OCI-LY7 (cell line): ENCODE data around the gene ITGAV.

Experiments used
- EZH2phosphoT487 ChIP-seq: fragments of 200-600 bp; sonication (generic); IDR thresholded peaks from 2 replicates; pipeline ENCODE4 v1.6.1; 2018; ENCODE audit warnings: low read depth, borderline replicate concordance, mild to moderate bottlenecking, mixed run types, antibody characterized with exemption, low read length, moderate library complexity, mixed read lengths
- TF ChIP-seq, protein P1 (sequence below): fragments of 200-600 bp; sonication (generic); conservative IDR thresholded peaks from 2 replicates; pipeline ENCODE4 v1.5.1; 2014; ENCODE audit warnings: mild to moderate bottlenecking, antibody characterized with exemption, low read length, moderate library complexity, mixed read lengths

DNA sequence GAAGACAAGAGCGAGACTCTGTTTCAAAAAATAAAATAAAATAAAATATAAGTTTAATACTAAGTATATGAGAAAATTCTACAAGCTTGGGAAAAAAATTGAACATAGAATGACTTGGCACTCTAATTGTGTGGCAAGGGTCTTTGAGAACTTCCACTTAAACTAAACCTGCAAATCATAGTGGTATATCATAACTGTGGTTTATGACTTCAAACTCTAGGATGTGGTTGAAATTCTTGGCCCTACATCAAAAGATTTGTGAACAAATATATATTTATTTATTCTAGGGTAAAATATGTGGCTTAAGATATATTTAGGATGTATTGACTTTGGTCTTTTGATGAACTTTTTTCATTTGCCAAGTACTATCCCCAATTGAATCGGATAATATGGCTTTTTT lies 100.9 kb downstream of the ITGAV start:
- TF ChIP-seq, protein P1, sequence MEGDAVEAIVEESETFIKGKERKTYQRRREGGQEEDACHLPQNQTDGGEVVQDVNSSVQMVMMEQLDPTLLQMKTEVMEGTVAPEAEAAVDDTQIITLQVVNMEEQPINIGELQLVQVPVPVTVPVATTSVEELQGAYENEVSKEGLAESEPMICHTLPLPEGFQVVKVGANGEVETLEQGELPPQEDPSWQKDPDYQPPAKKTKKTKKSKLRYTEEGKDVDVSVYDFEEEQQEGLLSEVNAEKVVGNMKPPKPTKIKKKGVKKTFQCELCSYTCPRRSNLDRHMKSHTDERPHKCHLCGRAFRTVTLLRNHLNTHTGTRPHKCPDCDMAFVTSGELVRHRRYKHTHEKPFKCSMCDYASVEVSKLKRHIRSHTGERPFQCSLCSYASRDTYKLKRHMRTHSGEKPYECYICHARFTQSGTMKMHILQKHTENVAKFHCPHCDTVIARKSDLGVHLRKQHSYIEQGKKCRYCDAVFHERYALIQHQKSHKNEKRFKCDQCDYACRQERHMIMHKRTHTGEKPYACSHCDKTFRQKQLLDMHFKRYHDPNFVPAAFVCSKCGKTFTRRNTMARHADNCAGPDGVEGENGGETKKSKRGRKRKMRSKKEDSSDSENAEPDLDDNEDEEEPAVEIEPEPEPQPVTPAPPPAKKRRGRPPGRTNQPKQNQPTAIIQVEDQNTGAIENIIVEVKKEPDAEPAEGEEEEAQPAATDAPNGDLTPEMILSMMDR, result no peak
- TF ChIP-seq EZH2phosphoT487, result no peak
